ENCODE measurements around the gene RC3H2. TPM values are rescaled to one million over a fixed set of nuclear protein-coding genes. Genes with fewer than 3 reads are reported as not detected.
"Not testable (repeated sequence)": the region's sequence is repeated elsewhere in the genome, so short reads cannot be mapped to it uniquely, and the experiment has no call there.

The RC3H2 gene
- total RNA-seq, 1 experiment from 2014 or later: 37.5 TPM

- TF ChIP-seq ZNF281 (CRISPR knock-in tag; IDR thresholded peaks at IDR 0.05): no peak
- TF ChIP-seq TP53 (CRISPR knock-in tag; IDR thresholded peaks at IDR 0.05): no peak
- TF ChIP-seq, protein P1, sequence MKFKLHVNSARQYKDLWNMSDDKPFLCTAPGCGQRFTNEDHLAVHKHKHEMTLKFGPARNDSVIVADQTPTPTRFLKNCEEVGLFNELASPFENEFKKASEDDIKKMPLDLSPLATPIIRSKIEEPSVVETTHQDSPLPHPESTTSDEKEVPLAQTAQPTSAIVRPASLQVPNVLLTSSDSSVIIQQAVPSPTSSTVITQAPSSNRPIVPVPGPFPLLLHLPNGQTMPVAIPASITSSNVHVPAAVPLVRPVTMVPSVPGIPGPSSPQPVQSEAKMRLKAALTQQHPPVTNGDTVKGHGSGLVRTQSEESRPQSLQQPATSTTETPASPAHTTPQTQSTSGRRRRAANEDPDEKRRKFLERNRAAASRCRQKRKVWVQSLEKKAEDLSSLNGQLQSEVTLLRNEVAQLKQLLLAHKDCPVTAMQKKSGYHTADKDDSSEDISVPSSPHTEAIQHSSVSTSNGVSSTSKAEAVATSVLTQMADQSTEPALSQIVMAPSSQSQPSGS (CRISPR knock-in tag; IDR thresholded peaks at IDR 0.05; ENCODE audit: borderline replicate concordance, low read depth): no peak
- TF ChIP-seq ZNF532 (CRISPR knock-in tag; IDR thresholded peaks at IDR 0.05; ENCODE audit: borderline replicate concordance): no peak
- TF ChIP-seq, protein P2, sequence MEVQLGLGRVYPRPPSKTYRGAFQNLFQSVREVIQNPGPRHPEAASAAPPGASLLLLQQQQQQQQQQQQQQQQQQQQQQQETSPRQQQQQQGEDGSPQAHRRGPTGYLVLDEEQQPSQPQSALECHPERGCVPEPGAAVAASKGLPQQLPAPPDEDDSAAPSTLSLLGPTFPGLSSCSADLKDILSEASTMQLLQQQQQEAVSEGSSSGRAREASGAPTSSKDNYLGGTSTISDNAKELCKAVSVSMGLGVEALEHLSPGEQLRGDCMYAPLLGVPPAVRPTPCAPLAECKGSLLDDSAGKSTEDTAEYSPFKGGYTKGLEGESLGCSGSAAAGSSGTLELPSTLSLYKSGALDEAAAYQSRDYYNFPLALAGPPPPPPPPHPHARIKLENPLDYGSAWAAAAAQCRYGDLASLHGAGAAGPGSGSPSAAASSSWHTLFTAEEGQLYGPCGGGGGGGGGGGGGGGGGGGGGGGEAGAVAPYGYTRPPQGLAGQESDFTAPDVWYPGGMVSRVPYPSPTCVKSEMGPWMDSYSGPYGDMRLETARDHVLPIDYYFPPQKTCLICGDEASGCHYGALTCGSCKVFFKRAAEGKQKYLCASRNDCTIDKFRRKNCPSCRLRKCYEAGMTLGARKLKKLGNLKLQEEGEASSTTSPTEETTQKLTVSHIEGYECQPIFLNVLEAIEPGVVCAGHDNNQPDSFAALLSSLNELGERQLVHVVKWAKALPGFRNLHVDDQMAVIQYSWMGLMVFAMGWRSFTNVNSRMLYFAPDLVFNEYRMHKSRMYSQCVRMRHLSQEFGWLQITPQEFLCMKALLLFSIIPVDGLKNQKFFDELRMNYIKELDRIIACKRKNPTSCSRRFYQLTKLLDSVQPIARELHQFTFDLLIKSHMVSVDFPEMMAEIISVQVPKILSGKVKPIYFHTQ (CRISPR knock-in tag; IDR thresholded peaks at IDR 0.05): no peak
- no peak for TF ChIP-seq ZNF416 (CRISPR knock-in tag; IDR thresholded peaks at IDR 0.05)
Observed at GRCh38 chr9:122857815-122858214, 47.3 kb downstream of the RC3H2 start (continued).

GRCh38 chr9:122852085-122852786 is 52.9 kb downstream of the RC3H2 start:
- peaks cover 13% of the 10 kb centered on the region for H3K9me3 Mint-ChIP-seq
- H3K4me1 Mint-ChIP-seq; DNase-seq (ENCODE audit: low spot score); H3K4me3 Mint-ChIP-seq; POLR2A ChIA-PET; H3K27ac Mint-ChIP-seq; ATAC-seq; CTCF ChIA-PET; H3K27me3 Mint-ChIP-seq (ENCODE audit: low read depth): not testable (repeated sequence)
- peaks cover 69% of the 10 kb centered on the region for H3K36me3 Mint-ChIP-seq

GRCh38 chr9:122848256-122848943 is 56.8 kb downstream of the RC3H2 start:
- DNase-seq (ENCODE audit: low spot score) (no peak), ATAC-seq (no peak)
- ChIA-PET CTCF (no interaction called here), POLR2A (no interaction called here)
- Mint-ChIP-seq H3K27ac (no peak overlapping the region), H3K27me3 (ENCODE audit: low read depth) (no peaks in the 10 kb centered on the region), H3K36me3 (peaks cover 43% of the 10 kb centered on the region), H3K4me3 (no peak overlapping the region), H3K4me1 (no peaks in the 10 kb centered on the region), H3K9me3 (peaks cover 16% of the 10 kb centered on the region)
- TF ChIP-seq, protein P3, sequence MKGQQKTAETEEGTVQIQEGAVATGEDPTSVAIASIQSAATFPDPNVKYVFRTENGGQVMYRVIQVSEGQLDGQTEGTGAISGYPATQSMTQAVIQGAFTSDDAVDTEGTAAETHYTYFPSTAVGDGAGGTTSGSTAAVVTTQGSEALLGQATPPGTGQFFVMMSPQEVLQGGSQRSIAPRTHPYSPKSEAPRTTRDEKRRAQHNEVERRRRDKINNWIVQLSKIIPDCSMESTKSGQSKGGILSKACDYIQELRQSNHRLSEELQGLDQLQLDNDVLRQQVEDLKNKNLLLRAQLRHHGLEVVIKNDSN (CRISPR knock-in tag; IDR thresholded peaks at IDR 0.05): no peak
- TF ChIP-seq MLX (CRISPR knock-in tag; IDR thresholded peaks at IDR 0.05): no peak
- TF ChIP-seq, protein P4, sequence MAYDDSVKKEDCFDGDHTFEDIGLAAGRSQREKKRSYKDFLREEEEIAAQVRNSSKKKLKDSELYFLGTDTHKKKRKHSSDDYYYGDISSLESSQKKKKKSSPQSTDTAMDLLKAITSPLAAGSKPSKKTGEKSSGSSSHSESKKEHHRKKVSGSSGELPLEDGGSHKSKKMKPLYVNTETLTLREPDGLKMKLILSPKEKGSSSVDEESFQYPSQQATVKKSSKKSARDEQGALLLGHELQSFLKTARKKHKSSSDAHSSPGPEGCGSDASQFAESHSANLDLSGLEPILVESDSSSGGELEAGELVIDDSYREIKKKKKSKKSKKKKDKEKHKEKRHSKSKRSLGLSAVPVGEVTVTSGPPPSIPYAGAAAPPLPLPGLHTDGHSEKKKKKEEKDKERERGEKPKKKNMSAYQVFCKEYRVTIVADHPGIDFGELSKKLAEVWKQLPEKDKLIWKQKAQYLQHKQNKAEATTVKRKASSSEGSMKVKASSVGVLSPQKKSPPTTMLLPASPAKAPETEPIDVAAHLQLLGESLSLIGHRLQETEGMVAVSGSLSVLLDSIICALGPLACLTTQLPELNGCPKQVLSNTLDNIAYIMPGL (CRISPR knock-in tag; IDR thresholded peaks at IDR 0.05): no peak
- no peak for TF ChIP-seq NR2C2 (CRISPR knock-in tag; IDR thresholded peaks at IDR 0.05)
- no peak for TF ChIP-seq NR3C1 (CRISPR knock-in tag; conservative IDR thresholded peaks at IDR 0.05; ENCODE audit: low read depth)
- TF ChIP-seq, protein P5, sequence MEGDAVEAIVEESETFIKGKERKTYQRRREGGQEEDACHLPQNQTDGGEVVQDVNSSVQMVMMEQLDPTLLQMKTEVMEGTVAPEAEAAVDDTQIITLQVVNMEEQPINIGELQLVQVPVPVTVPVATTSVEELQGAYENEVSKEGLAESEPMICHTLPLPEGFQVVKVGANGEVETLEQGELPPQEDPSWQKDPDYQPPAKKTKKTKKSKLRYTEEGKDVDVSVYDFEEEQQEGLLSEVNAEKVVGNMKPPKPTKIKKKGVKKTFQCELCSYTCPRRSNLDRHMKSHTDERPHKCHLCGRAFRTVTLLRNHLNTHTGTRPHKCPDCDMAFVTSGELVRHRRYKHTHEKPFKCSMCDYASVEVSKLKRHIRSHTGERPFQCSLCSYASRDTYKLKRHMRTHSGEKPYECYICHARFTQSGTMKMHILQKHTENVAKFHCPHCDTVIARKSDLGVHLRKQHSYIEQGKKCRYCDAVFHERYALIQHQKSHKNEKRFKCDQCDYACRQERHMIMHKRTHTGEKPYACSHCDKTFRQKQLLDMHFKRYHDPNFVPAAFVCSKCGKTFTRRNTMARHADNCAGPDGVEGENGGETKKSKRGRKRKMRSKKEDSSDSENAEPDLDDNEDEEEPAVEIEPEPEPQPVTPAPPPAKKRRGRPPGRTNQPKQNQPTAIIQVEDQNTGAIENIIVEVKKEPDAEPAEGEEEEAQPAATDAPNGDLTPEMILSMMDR (IDR thresholded peaks at IDR 0.05): no peak
- TF ChIP-seq JAZF1 (CRISPR knock-in tag; IDR thresholded peaks at IDR 0.05): no peak
- TF ChIP-seq TEAD4 (CRISPR knock-in tag; IDR thresholded peaks at IDR 0.05): no peak

Measured in WTC11 (cell line).